ENCODE measurements around the gene DDTL. TPM values are rescaled to one million over a fixed set of nuclear protein-coding genes. Genes with fewer than 3 reads are reported as not detected.
"Not testable (repeated sequence)": the region's sequence is repeated elsewhere in the genome, so short reads cannot be mapped to it uniquely, and the experiment has no call there.

The DDTL gene
- polyA plus RNA-seq (2013, experiment 1 of 2): 1.3 TPM
- 1.1 TPM for polyA plus RNA-seq (2013, experiment 2 of 2)

DNA sequence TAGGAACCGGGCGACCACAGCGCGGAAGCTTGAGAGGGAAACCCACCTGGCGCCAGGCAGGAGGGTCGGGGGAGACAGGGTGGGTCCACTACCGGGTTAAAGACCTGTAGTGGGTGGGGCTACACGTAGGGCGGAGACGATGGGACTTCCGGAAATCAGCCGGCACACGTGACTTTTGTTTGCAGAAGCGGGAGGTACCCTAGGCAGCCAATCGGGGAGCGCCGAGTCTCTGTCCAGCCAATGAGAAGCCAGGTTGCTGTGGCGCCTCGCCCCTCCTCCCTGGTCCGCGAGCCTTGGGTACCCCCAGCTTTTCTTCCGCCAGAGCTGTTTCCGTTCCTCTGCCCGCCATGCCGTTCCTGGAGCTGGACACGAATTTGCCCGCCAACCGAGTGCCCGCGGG is at the start of gene DDTL:
TSS of gene DDTL (plus strand) at position 321 of the 400 bp plus-strand sequence. CDS start at position 348, 27 bp downstream.
- H3K4me3 ChIP-seq (ENCODE audit: low read length); H3K27ac ChIP-seq (ENCODE audit: low read depth, low read length); H3K4me1 ChIP-seq (ENCODE audit: insufficient read depth, low read length); H3K9me3 ChIP-seq (ENCODE audit: insufficient read depth, low read depth, low read length); H3K27me3 ChIP-seq (ENCODE audit: insufficient read depth, low read length); H3K9ac ChIP-seq (ENCODE audit: low read depth, low read length): not testable (repeated sequence)
- H3K36me3 ChIP-seq (ENCODE audit: insufficient read depth, low read length): peaks cover 24% of the 10 kb centered on the region
- no CpG with 5 or more reads among the region's 30 CpGs for WGBS

DNA sequence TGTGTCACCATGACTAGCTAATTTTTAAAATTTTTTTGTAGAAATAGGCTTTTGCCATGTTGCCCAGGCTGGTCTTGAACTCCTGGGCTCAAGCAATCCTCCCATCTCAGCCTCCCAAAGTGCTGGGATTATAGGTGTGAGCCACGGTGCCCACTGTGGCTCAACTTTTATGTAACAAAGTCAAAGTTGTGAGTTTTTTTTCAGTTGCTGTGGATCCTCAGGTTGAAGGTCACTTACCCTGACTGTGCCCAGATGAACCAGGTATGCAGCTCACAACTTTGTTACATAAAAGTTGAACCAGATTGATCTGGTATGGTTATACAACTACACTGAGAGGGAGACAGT is 46.4 kb upstream of the DDTL start:
- not testable (repeated sequence) for H3K4me3 ChIP-seq (ENCODE audit: low read length); H3K27me3 ChIP-seq (ENCODE audit: insufficient read depth, low read length); H3K27ac ChIP-seq (ENCODE audit: low read depth, low read length); H3K9ac ChIP-seq (ENCODE audit: low read depth, low read length); H3K4me1 ChIP-seq (ENCODE audit: insufficient read depth, low read length)
- Histone ChIP-seq H3K9me3 (ENCODE audit: insufficient read depth, low read depth, low read length) (peaks cover 11% of the 10 kb centered on the region; the same call in 1 of the 2 replicates), H3K36me3 (ENCODE audit: insufficient read depth, low read length) (peaks cover 11% of the 10 kb centered on the region)
- WGBS: 100% methylated on average over 1 of the region's 1 CpG

DNA sequence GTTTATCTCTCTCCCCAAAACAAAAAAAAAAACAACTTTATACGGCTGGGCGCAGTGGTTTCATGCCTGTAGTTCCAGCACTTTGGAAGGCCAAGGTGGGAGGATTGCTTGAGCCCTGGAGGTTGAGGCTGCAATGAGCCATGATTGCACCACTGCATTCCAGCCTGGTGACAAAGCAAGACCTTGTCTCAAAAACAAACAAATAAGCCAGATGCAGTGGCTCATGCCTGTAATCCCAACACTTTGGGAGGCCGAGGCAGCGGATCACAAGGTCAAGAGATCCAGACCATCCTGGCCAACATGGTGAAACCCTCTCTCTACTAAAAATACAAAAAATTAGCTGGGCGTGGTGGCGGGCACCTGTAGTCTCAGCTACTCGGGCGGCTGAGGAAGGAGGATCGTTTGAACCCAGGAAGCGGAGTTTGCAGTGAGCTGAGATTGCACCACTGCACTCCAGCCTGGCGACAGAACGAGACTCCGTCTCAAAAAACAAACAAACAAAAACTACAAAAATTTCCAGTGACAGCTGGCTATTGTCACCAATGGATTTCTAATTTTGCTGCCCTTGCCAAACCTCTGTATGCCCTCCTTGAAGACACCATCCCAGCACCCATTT is 45.0 kb upstream of the DDTL start:
- H3K4me3 ChIP-seq (ENCODE audit: low read length); H3K27me3 ChIP-seq (ENCODE audit: insufficient read depth, low read length); H3K27ac ChIP-seq (ENCODE audit: low read depth, low read length); H3K4me1 ChIP-seq (ENCODE audit: insufficient read depth, low read length); H3K9ac ChIP-seq (ENCODE audit: low read depth, low read length): not testable (repeated sequence)
- peaks cover 18% of the 10 kb centered on the region for H3K9me3 ChIP-seq (ENCODE audit: insufficient read depth, low read depth, low read length)
- 96% methylated on average over 13 of the region's 13 CpGs for WGBS
- H3K36me3 ChIP-seq (ENCODE audit: insufficient read depth, low read length): peaks cover 21% of the 10 kb centered on the region

DNA sequence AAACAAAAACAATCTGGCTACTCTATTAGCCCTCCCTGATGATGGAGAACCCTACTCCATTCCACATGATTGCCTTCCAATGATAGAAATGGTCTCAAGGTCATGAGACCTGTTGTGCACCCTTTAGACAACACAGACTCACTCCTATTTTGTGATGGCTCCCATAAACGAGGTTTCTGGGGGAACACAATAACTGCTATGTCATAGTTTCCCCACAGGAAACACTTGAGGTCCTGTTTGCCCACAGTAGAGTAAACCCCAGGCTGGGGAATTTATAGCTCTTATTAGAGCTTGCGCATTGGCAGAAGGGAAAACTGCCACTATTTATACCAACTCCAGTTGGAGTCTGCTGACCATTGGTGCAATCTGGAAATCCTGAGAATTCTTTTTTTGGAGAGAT is 43.8 kb upstream of the DDTL start:
- Histone ChIP-seq H3K4me3 (ENCODE audit: low read length) (no peak overlapping the region), H3K27ac (ENCODE audit: low read depth, low read length) (no peak overlapping the region), H3K9me3 (ENCODE audit: insufficient read depth, low read depth, low read length) (peaks cover 18% of the 10 kb centered on the region), H3K36me3 (ENCODE audit: insufficient read depth, low read length) (peaks cover 21% of the 10 kb centered on the region), H3K27me3 (ENCODE audit: insufficient read depth, low read length) (no peaks in the 10 kb centered on the region), H3K4me1 (ENCODE audit: insufficient read depth, low read length) (no peaks in the 10 kb centered on the region), H3K9ac (ENCODE audit: low read depth, low read length) (no peak overlapping the region)
- 94% methylated on average over 2 of the region's 2 CpGs for WGBS

DNA sequence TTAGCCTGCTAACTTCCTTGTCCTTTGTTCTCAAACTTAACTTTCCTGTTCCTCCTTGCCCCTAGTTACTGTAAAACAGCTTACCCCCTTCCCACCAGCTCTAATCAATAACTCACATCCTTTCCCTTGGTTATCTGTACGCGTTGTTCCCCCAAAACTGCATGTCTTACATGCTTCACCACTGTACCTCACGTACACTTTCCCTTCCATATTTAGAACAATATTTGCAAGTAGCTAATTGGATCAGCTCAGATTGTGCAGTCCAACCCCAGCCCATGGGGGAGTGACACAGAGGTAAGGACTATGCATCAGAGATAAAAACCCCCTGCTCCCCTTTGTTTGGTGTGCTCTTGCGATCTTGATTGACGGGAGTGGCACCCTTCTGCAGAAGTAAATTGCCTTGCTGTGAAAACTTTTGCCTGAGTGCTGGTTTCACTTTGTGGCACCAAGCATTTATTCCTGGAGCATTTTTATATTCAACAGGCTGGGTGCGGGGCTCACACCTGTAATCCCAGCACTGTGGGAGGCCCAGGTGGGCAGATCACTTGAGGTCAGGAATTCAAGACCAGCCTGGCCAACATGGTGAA is 41.6 kb upstream of the DDTL start:
- Histone ChIP-seq H3K9ac (ENCODE audit: low read depth, low read length) (no peak overlapping the region), H3K27me3 (ENCODE audit: insufficient read depth, low read length) (no peaks in the 10 kb centered on the region), H3K4me1 (ENCODE audit: insufficient read depth, low read length) (no peaks in the 10 kb centered on the region), H3K27ac (ENCODE audit: low read depth, low read length) (no peak overlapping the region), H3K9me3 (ENCODE audit: insufficient read depth, low read depth, low read length) (peaks cover 18% of the 10 kb centered on the region), H3K4me3 (ENCODE audit: low read length) (no peak overlapping the region), H3K36me3 (ENCODE audit: insufficient read depth, low read length) (peaks cover 21% of the 10 kb centered on the region)
- 96% methylated on average over 5 of the region's 6 CpGs for WGBS

DNA sequence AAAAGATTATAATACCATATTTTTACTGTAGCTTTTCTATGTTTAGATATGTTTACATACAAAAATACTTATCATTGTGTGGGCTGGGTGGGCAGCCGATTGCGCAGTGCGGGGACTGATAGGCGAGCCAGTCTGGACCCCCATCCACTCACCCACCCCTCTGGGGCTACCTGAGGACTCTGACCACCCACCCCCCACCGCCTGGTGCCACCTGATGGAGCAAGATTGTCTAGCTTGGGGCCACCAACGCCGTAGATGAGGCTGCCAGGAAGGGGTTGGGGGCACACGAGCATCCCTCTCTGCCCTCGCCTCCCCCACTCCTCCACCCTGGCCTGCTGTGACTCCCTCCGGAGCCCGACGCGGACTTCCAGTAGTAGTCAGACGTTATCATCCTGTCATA is 40.1 kb upstream of the DDTL start:
- H3K27ac ChIP-seq (ENCODE audit: low read depth, low read length): no peak overlapping the region
- no peak overlapping the region for H3K4me3 ChIP-seq (ENCODE audit: low read length)
- WGBS: 76% methylated on average over 14 of the region's 14 CpGs
- no peaks in the 10 kb centered on the region for H3K27me3 ChIP-seq (ENCODE audit: insufficient read depth, low read length)
- no peaks in the 10 kb centered on the region for H3K4me1 ChIP-seq (ENCODE audit: insufficient read depth, low read length)
- H3K9ac ChIP-seq (ENCODE audit: low read depth, low read length): no peak overlapping the region
- H3K9me3 ChIP-seq (ENCODE audit: insufficient read depth, low read depth, low read length): peaks cover 23% of the 10 kb centered on the region
- H3K36me3 ChIP-seq (ENCODE audit: insufficient read depth, low read length): peaks cover 21% of the 10 kb centered on the region

DNA sequence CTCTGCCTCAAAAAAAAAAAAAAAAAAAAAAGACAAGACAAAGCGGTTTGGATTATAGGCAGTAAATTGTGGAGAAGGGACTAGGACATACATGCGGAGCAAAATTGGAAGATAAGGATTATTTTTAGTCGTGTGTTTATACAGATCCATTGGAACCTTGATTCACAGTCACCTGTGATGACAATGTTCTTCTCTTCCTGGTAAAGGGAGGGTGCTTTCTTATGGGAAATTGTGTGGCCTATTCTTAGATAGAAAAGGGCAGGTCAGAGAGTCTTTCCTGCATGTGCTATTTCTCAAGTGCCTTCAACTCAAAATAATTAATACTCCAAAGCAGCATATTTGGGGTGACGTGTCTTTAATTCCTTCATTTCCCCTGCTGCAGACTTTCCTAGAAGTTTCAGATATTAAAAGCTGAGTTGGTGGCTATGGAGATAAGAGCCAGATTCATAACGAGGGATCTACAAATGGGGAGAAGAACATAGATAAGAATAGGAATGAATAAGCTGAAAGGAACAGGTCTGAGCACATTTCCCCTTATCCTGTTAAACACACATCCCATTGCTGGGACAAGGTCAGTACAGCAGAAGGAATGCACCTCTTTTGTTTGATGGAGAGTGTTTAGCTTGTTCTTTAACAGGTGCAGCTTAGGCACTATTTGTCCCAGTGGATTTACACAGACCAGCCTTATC is 28.2 kb upstream of the DDTL start:
- H3K27ac ChIP-seq (ENCODE audit: low read depth, low read length): no peak overlapping the region
- H3K27me3 ChIP-seq (ENCODE audit: insufficient read depth, low read length): no peaks in the 10 kb centered on the region
- no peak overlapping the region for H3K9ac ChIP-seq (ENCODE audit: low read depth, low read length)
- H3K36me3 ChIP-seq (ENCODE audit: insufficient read depth, low read length): no peaks in the 10 kb centered on the region
- H3K4me3 ChIP-seq (ENCODE audit: low read length): no peak overlapping the region
- H3K4me1 ChIP-seq (ENCODE audit: insufficient read depth, low read length): no peaks in the 10 kb centered on the region
- WGBS: 95% methylated on average over 5 of the region's 5 CpGs
- H3K9me3 ChIP-seq (ENCODE audit: insufficient read depth, low read depth, low read length): no peaks in the 10 kb centered on the region

DNA sequence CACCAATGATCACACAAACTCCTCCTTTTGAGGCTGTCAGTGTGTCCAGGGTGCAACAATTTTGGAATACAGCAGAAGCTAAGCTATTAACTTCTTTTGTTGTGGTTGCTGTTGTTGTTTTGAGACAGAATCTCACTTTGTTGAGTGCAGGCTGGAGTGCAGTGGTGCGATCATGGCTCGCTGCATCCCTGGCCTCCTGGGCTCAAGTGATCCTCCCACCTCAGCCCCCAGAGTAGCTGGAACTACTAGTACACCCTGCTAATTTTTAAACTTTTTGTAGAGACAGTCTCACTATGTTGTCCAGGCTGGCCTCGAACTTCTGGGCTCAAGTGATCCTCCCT is 27.7 kb upstream of the DDTL start:
- Histone ChIP-seq H3K9ac (ENCODE audit: low read depth, low read length) (no peak overlapping the region), H3K4me3 (ENCODE audit: low read length) (no peak overlapping the region), H3K9me3 (ENCODE audit: insufficient read depth, low read depth, low read length) (no peaks in the 10 kb centered on the region), H3K4me1 (ENCODE audit: insufficient read depth, low read length) (no peaks in the 10 kb centered on the region), H3K36me3 (ENCODE audit: insufficient read depth, low read length) (no peaks in the 10 kb centered on the region), H3K27me3 (ENCODE audit: insufficient read depth, low read length) (no peaks in the 10 kb centered on the region), H3K27ac (ENCODE audit: low read depth, low read length) (no peak overlapping the region)
- WGBS: 83% methylated on average over 3 of the region's 3 CpGs

DNA sequence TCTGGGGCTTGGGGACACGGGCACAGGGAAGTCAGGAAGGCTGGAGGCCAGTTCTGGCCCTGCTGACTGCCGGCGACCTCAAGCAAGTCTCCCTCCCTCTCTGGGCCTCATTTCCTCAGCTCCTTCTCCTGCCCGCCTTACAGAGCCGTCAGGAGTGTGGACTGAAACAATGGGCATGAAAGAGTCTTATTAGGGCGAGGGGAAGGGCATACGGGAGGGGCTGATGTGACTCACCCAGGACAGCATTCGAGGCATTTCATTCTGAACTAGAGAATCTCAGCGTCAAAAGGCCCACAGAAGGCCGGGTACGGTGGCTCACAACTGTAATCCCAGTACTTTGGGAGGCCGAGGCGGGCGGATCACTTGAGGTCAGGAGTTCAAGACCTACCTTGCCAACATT is 26.5 kb upstream of the DDTL start:
- WGBS: no CpG with 5 or more reads among the region's 14 CpGs
- H3K27me3 ChIP-seq (ENCODE audit: insufficient read depth, low read length); H3K4me1 ChIP-seq (ENCODE audit: insufficient read depth, low read length); H3K9me3 ChIP-seq (ENCODE audit: insufficient read depth, low read depth, low read length); H3K36me3 ChIP-seq (ENCODE audit: insufficient read depth, low read length); H3K9ac ChIP-seq (ENCODE audit: low read depth, low read length); H3K27ac ChIP-seq (ENCODE audit: low read depth, low read length); H3K4me3 ChIP-seq (ENCODE audit: low read length): not testable (repeated sequence)

DNA sequence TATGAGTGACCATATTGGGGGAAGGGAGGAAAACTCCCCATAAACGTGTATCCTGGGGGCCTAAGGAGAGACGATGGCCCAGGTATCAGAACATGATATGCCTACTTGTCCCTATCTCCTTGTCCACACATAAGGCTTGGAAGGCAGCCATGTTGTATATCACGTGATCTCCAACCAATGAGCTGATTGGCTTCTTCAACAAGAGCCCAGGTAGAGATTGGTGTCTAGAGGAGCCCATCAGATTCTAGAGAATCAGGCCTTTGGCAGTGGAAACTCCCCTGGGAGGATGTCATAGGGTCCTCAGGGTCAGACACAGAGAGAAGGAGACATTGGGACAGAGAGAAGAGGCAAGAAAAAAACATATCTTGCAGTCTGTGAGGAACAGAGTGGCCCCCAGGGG is 19.3 kb upstream of the DDTL start:
- not testable (repeated sequence) for H3K27me3 ChIP-seq (ENCODE audit: insufficient read depth, low read length); H3K9me3 ChIP-seq (ENCODE audit: insufficient read depth, low read depth, low read length); H3K4me1 ChIP-seq (ENCODE audit: insufficient read depth, low read length); H3K36me3 ChIP-seq (ENCODE audit: insufficient read depth, low read length); H3K9ac ChIP-seq (ENCODE audit: low read depth, low read length); H3K27ac ChIP-seq (ENCODE audit: low read depth, low read length); H3K4me3 ChIP-seq (ENCODE audit: low read length)
- WGBS: 85% methylated on average over 1 of the region's 3 CpGs

DNA sequence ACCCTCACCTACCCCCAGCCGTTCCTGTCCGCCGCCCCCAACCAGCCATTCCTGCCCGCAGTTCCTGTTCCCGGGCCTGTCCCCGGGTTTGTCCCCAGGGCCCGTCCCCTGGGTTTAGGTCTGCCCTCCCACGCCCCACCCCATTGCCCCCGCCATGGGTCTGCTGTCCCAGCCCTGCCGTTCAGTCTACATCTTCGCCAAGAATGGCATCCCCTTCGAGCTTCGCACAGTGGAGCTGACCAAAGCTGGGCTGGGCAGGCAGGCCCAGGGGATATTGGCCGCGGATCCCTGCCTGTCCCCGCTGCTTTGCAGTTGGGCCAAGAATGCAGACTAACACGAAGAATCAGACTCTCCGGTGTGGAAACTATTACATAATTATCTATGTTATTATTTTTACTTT is 16.9 kb upstream of the DDTL start:
- not testable (repeated sequence) for H3K36me3 ChIP-seq (ENCODE audit: insufficient read depth, low read length); H3K27me3 ChIP-seq (ENCODE audit: insufficient read depth, low read length); H3K9me3 ChIP-seq (ENCODE audit: insufficient read depth, low read depth, low read length); H3K9ac ChIP-seq (ENCODE audit: low read depth, low read length); H3K27ac ChIP-seq (ENCODE audit: low read depth, low read length); H3K4me3 ChIP-seq (ENCODE audit: low read length); H3K4me1 ChIP-seq (ENCODE audit: insufficient read depth, low read length)
- 86% methylated on average over 16 of the region's 18 CpGs for WGBS
